ENCODE data around the gene UNC5C.

The UNC5C gene

DNA sequence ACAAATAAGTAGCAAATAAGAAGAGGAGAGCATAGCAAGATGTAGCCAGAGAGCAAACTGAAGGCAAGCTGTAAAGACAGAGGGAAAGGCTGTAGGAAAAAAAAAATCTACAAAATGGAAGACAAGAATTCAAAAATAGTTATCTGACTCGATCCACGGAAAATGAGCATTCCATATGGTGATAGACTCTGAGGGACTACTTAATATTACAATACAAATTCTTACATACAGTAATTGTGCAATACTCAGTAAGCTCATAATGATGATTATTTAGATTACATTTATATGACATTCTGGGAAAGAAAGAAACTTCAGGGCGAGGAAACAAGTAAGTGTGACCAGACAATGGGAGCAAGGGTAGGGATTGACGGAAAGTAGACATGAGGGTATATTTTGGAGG lies 102.6 kb downstream of the UNC5C start:
- no peak for DNase-seq

DNA sequence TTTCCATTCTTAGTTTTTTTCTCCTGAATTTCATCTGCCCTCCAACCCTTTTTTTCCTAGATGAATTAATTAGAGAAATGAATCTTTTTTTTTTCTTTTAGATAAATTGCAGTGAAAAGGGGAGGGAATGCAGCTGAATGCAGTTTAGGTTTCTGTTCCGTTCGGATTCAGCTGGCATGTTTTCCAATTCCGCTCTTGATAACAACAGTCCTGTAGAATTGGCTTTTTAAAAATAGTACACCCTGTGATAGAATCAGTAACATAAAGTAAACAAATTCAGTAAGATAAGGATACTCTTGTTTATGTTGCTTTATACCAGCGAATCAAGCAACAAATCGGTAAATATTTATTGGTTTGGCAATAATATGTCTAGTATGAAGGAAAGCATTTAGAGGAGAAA lies 103.5 kb downstream of the UNC5C start:
- no peak for DNase-seq

DNA sequence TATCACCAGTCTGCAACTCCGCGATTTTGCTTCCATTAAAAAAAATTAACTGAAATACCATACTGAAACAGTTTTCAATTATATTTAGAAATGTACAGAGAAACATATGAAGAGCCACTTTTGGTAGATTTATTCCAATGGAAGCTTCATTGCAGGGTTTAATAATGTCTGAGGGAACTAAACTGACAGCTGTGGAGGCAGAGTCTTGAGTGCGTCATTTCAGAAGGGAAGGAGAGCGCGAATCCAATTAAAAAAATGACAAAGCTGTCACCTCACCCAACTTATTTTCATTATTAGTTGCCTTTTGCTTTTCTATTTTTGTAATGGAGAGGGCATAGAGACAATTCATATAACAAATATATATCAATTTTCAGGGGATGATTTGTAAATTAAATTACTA lies 104.0 kb downstream of the UNC5C start:
- no peak for DNase-seq

DNA sequence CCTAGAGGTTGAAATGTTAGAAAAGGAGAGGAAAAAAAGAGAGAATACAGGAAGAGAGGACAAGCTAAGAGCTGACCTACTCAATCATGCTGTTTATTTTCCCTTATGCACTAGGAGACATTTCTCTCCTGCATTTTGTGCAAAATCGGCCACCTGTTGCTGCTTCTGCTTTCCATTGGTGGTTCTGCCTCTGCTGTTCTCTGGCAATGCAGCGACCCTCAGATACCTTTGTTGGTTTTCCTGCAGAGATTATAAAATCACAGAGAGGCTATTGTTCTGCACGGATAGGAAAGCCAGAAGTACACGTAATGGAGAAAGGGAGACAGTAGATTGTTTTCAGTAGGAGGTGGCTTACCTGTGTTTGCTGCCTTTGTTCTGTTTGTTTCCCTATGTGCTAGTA lies 108.9 kb downstream of the UNC5C start:
- DNase-seq: no peak

DNA sequence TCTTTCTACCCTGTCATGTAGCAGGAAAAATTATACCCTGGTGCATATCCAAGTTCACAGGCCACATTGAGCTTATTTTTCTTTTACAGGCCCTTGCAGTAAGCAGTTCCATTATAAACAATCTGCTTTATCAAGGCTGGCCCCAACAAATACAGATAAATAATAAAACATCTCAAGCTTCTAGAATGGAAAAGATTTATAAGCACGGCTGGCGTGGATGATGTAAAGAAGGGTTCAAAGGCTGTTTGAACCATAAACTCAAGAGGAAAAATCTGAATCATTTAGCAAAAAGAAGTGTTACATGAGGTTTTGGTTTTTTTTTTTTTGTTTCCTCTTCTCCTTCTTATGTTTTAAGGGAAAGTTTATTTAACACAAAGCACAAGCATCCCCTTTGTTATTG lies 109.7 kb downstream of the UNC5C start:
- no peak for DNase-seq

DNA sequence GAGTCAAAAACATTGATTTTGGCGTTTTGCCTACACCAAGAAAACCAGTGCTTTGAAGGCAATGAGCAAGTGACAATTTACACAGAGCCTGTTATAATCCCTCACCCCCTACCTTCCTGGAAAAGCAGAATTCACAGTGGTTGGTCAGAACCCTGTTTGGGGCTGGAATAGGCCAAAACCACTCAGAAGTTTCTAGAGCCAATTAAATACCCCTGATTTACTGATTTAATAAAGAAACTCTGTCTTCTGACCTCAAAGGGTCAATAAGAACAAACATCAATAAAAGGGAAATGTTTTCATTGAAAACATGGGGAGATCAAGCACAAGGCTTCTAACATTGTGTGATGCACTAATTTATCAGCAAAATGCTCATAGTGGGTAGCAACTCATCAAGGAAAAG lies 116.3 kb downstream of the UNC5C start:
- DNase-seq: no peak

DNA sequence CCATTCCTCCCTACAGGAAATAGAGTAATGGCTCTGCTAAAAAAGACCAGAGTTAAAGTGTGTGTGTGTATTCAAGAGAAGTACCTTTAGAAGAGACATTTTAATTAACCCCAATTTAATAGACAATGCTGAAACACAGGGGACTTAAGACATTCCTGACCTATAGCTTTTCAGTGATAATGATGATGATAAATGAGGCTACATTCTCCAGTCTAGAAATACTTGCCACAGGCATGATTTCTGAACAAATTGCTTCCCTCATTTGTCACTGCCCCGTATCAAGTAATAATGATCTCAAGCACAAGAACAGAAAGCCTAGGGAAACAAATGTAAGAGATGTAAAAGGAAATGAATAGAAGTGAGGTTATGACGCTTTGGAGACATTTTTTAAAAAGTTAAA lies 117.1 kb downstream of the UNC5C start:
- no peak for DNase-seq

DNA sequence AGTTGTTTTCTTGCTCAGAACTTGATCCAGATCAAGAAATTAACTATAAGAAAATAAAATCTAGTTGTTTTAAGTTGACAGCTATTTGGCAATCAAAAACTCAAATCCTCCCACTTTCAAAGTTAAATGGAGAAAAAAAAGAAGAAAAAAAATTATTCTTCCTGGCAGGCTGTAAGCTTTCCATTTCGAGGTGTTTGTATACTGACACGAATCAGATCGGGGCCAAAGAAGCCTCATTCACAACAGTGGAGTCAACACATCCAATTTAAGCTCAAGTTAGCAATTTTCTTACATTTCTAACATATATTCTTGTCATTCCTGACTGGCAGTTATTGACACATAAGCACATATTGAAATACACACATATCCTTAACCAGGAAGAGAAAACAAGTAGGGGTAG lies 119.4 kb downstream of the UNC5C start:
- DNase-seq: no peak

DNA sequence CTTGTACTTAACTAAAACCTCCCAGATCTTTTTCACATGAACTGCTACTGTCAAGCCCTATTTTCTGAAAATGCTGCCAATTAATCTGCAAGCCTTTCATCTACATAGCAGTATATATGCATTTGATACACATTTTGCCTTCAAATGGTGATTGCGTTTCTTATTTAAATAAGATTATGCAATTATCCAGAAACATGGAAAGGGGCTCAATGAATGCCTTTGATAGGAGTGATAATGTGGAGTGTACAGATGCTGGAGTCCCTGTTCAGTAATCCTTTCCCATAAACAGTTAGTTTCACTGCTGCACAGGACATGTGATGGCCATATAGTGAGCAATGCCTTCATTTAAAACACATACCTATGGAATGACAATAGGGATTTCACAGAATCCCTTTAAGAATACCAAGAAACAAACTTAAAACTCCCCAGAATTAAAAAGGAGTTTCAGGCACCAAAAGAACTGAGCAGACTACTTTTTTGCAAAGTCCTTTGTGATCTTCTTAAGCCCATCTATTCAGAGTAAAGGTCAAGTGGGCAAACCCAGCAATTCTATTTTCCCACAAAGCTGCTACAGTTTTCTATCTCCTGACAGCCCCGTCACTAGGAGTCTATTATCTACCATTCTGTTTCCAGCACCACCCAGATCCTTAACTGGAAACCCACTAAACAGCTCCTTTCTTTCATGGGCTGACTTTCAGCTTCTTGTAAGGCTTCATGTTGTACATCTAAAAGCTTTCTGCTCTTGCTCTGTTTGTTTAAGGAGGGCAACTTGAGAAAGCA lies 120.3 kb downstream of the UNC5C start:
- no peak for DNase-seq

DNA sequence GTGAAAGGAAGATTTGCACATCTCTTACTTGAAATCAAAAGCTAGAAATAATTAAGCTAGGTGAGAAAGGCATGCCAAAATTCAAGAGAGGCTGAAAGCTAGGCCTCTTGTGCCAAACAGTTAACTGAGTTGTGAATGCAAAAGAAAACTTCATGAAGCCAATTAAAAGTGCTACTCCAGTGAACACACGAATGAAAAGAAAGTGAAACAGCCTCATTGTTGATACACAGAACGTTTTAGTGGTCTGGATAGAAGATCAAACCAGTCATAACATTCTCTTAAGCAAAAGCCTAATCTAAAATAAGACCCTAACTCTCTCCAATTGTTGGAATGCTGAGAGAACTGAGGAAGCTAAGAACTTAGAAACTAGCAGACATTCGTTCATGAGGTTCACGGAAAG lies 122.3 kb downstream of the UNC5C start:
- DNase-seq: no peak

DNA sequence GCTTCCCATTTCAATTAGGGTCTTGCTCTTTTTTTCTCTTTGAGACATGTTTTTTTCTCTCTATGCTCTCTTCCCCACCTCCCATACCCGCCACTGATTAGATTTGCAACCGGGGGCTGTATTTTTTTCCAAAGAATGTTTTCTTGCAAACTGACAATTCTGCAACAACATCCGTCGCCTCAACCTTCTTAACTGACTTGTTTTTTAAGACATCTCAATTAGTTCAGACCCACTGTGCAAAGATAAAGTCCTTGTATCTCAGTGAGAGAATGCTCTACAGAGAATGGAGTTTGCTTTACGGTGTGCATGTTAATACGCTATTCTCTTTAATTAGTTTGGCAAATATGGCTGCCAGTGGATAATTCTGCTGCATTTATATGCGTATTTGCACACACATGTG lies 126.3 kb downstream of the UNC5C start:
- DNase-seq: no peak

DNA sequence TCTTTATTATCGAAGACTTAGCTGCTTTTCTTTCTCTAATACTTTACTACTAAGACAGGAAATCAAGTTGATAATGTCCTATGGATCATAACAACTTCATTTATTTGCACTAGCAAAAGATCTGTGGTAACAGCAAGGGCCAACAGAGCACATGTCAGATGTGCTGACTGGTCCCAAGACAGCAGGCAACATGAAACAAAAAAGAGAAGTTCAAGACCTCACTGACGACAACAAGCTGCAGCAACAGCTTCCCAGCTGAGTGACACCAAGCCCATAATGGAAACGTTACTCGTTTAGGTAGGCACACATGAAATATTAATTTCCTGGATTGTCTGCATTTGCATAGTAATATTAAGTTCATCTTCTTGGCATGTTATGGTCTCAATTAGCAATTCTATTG lies 126.9 kb downstream of the UNC5C start:
- no peak for DNase-seq

DNA sequence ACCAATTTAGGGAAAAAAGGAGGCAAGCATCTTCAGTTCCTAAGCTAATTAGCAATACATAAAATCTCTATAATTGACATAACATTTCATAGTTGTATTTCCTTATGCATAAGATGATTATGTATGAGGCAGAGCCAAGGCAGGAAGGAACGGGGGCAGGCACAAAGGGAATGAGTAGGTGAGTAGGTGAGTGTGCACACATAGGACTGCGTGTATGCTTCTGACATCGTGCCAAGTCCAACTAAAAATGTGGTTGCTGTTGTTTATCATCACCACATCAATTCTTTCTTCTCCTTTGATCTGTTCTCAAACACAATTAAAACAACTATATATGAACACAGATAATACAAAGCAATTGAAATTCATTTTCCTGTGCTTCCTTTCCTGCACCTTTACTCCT lies 131.2 kb downstream of the UNC5C start:
- no peak for DNase-seq

DNA sequence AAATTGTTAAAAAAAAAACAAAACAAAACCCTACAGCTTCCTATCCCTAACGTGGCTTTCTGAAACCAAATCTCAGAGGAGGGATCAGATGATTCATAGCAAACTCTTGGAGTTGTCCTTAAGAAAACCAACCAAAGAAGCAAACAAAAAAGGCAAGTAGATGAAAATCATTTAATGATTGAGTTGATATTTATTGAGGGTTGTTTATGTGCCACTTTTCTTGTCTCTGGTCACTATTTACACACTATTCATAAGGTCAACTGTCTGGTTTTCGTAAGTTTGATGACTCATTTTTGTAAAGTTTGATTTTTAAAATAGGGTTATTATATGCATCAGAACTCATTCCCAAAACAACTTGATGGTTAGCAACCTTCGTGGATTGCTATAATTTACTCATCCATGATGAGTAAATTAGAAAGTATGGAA lies 133.4 kb downstream of the UNC5C start:
- no peak for DNase-seq

DNA sequence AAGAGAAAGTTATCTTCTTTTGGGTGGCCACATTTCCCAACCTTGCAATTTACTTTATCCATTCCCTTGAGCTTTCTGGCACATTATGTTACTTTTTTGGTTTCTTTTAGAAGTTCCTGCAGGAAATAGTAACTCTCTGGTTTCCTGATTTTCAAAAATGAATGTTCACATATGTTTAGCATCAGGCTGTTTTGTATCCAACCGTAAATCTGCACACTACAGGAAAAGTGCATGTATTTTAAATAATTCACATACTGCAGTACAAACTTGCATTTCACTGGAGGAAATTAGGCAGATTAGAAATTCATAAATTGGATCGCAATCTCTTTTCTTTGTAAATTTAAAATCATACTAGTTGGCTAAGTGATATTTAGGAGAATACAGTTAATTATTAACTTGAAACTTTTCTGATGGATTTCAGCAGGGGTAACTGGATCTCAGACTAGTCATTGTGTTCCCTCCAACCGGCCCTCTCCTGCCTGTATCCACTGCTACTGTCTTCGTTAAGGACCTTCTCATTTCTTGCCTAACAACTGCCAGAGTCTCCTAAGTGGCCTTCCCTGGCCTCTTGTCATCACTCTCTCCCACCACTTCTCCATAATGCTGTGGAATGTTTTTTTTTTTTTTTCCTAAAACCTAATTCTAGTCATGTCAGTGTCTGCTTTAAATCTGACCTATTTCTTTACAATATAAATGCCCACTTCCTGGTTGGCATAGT lies 137.2 kb downstream of the UNC5C start:
- no peak for DNase-seq

DNA sequence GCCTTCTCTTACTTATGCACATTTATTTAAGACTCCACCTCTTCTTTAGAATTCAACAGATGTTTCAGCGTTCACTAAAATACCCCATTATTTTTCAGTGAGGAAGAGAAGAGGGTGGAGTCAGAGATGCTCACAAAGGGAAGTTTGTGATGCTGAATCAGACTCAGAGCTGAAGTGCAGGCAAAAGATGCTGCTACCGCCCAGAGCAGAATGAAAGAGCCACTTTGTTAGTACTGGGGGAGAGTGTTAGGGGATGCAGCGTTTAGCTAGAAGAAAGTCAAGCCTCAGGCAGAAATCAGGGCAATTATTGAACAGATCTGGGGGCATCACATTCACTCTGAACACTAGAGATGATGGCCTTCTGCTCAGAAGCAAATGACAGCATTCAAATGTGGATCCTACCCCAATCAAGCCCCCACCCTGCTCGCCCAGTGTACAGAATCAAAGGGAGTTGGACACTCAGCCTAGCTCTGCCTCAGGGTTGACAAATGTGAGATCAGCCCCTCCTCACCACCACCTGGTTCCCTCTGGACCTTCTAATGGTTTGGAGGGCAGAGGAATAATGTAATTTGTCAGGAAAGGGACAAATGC lies 138.3 kb downstream of the UNC5C start:
- no peak for DNase-seq

DNA sequence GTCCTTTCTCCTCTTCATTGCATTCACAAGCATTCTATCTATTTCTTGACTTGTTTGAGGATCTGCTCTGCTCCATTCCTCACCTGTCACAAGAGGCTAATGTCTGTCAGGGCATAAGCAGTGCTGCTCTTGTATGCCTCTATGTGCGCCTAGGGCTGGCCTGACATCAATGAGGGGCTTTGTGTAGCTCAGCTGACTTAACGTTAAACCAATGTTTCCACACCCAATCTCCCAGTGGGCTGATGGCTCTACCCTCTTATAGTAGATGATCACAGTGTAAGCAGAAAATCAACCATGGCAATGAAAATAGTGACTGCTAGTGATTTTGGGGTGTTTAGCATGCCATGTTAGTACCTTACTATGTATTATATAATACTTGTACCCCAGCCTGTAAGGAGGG lies 139.0 kb downstream of the UNC5C start:
- no peak for DNase-seq

DNA sequence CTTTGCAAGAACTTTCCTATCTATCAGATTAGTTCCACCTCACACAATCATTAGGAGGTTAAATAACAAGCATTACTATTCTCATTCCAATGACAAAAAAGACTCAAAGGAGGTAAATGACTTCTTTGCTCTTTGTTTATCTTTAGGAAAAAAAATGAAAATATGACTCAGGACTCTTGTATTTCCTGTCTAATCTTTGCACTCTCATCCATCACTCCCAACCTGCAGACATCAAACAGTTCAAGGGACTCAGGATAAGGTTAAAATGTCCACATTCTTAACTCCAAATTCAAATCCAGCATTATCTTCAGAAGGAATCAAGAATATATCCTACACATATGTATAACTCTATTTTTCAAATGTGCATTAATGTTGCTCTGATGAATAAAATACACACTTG lies 139.6 kb downstream of the UNC5C start:
- DNase-seq: no peak

DNA sequence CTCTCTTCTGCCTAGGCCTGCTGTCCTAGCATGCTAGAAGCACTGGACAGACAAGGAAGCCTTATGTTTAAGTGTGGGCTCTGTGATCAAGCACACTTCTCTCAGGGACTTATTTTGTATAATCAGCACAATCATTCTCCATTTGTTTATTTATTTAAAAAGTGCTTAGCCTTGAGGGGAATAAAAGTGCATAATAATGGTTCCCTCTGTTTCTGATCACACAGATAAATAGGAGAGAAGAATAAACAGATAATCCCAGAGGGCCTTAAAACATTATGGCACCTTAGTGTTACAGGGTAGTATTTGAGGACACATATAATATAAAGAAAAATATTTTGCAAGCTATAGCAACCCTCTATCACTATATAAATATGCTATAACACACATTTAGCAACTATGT lies 146.5 kb downstream of the UNC5C start:
- DNase-seq: no peak

DNA sequence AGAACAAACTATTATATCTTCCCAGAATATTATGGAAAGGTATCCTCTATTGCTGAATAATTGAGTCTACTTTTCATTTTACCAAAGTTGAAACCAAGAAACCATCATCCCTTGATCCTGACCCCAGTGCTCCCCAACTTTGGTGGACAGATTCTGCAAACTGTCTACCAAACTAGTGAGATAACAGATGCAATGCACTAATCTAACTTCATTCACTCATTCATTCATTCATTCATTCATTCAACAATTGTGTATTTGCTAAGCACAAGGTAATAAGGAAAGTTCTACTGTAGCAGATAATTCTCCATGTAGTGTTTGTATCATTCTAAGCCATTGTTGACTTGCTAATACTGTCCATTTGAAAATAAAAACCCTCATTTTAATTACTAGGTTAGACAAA lies 150.6 kb downstream of the UNC5C start:
- DNase-seq: no peak

DNA sequence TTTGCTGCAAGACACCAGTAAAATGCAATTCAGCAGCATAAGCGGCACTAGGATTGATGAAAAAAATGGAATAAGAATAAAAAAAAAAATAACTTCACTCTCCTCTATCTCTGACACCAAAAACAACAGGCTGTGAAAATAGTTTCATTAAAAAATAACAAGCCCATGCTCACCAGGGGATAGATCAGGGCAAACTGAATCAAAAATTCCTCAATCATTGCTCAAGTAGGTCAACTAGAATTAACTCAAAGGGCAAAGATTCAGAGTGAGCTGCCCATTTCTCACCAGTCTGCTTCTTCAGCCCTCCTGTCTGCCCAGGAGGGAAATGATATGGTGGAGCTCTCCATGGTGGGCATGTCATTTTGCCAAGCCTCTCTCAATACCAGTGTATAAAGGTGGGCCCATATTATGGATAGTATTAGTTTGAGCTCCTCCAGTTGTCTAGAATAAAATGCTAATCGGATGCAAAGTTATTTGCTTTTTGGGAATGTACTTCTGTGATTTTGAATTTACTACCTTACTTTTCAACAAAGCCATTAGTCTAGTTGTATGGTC lies 153.9 kb downstream of the UNC5C start:
- no peak for DNase-seq

DNA sequence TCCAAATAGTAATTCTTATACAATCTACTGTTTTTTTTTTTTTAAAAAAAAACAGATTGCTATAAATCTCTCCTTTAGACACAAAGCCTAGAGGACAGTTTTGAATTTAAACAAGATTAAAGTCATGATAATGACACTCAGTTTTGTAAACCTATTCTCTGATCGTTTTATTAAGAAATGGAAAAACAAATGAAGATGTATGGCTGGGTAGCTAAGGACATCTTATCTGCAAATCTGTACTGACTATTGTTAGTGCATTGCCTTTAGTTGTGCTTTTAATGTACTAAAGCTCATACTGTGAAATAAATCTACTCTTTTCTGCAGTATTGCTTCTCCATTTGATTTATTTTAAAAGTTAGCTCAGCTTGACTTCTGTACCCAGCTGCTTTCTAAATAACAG lies 155.0 kb downstream of the UNC5C start:
- DNase-seq: no peak

DNA sequence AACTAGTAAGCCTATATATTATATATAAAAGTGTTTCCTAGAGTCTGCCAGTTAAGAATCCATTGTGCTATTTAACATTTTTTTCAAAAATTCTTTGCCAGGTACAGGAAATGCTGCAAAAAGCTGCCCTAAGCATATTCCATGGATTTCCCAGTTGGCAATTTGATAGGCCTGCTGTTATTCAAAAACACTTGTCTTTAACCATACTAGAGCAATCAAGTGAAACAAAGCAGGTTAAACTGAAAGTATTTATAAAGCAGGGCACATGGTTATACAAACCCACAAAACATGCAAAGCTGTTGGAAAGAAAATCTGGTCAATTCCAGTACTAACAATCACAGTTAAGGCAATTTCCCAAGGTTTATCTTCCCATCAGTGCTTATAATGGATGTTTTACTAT lies 159.9 kb downstream of the UNC5C start:
- no peak for DNase-seq

DNA sequence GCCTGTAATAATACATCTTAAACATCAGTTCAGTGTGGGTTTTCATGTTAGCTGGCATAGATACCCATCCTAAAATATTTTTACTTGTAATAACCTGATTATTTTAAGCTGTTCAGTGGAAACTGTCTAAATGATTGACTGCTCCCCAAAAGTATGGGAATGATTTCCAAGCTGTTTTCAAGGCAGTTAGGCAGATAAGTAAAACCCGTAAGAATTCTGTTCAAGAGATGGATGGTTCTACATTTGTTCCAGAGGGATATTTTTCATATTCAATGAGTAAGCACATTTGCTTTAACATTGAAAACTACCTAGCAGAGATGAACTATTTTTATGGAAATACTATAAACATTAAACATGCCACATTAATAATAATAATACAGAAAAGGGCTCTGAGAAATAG lies 161.1 kb downstream of the UNC5C start:
- no peak for DNase-seq

Data from DMS153 (cell line).